Stimulated activated CD8-positive, alpha-beta memory T cell treated with anti-CD3 and anti-CD28 coated beads, Interleukin-12 subunit alpha, Interleukin-12 subunit beta, amount 100 ng/mL, for 1 hour (primary cell): Measurements from ENCODE around the gene SLC47A1.
"Not testable (repeated sequence)": the region's sequence is repeated elsewhere in the genome, so short reads cannot be mapped to it uniquely, and the experiment has no call there.

ENCODE experiments used
- DNase-seq: peaks from one replicate; pipeline ENCODE4 v3.0.0-alpha.2; 2020; ENCODE audit warnings: low read depth

Gene SLC47A1

GRCh38 chr17:19533718-19534561 is at the start of gene SLC47A1:
TSS of gene SLC47A1 (plus strand) at chr17:19533854. CDS start at chr17:19533940, 86 bp downstream.
- DNase-seq = no peak

GRCh38 chr17:19485800-19486340 is 47.8 kb upstream of the SLC47A1 start:
- no peak for DNase-seq

- no peak for DNase-seq
These were observed 47.2 kb upstream of the SLC47A1 start for GRCh38 chr17:19486351-19487023.

- no peak for DNase-seq
These were observed 46.5 kb upstream of the SLC47A1 start for GRCh38 chr17:19487024-19487600.

GRCh38 chr17:19492141-19492540 is 41.5 kb upstream of the SLC47A1 start:
- no peak for DNase-seq

- DNase-seq = no peak
These were observed 38.5 kb upstream of the SLC47A1 start for GRCh38 chr17:19494961-19495806.

GRCh38 chr17:19495828-19496528 is 37.7 kb upstream of the SLC47A1 start:
- DNase-seq = no peak

GRCh38 chr17:19497624-19498023 is 36.0 kb upstream of the SLC47A1 start:
- no peak for DNase-seq

- no peak for DNase-seq
These were observed 32.4 kb upstream of the SLC47A1 start for GRCh38 chr17:19501219-19501618.

- no peak for DNase-seq
These were observed 31.1 kb upstream of the SLC47A1 start for GRCh38 chr17:19502517-19502916.

- not testable (repeated sequence) for DNase-seq
These were observed 28.1 kb upstream of the SLC47A1 start for GRCh38 chr17:19505561-19505960.

- DNase-seq = peak; percentile 75
These were observed 25.7 kb upstream of the SLC47A1 start for GRCh38 chr17:19507775-19508576.

GRCh38 chr17:19508577-19508867 is 25.1 kb upstream of the SLC47A1 start:
- no peak for DNase-seq

- DNase-seq = not testable (repeated sequence)
These were observed 24.3 kb upstream of the SLC47A1 start for GRCh38 chr17:19509281-19509852.

- DNase-seq = no peak
These were observed 22.8 kb upstream of the SLC47A1 start for GRCh38 chr17:19510903-19511302.

- peak; percentile 46 for DNase-seq
These were observed 19.7 kb upstream of the SLC47A1 start for GRCh38 chr17:19513897-19514488.

GRCh38 chr17:19517699-19518098 is 16.0 kb upstream of the SLC47A1 start:
- no peak for DNase-seq

- DNase-seq = not testable (repeated sequence)
These were observed 14.0 kb upstream of the SLC47A1 start for GRCh38 chr17:19519388-19520291.

- no peak for DNase-seq
These were observed 13.0 kb upstream of the SLC47A1 start for GRCh38 chr17:19520641-19521040.
